ENCODE data around the gene SLC9A7.

DNA sequence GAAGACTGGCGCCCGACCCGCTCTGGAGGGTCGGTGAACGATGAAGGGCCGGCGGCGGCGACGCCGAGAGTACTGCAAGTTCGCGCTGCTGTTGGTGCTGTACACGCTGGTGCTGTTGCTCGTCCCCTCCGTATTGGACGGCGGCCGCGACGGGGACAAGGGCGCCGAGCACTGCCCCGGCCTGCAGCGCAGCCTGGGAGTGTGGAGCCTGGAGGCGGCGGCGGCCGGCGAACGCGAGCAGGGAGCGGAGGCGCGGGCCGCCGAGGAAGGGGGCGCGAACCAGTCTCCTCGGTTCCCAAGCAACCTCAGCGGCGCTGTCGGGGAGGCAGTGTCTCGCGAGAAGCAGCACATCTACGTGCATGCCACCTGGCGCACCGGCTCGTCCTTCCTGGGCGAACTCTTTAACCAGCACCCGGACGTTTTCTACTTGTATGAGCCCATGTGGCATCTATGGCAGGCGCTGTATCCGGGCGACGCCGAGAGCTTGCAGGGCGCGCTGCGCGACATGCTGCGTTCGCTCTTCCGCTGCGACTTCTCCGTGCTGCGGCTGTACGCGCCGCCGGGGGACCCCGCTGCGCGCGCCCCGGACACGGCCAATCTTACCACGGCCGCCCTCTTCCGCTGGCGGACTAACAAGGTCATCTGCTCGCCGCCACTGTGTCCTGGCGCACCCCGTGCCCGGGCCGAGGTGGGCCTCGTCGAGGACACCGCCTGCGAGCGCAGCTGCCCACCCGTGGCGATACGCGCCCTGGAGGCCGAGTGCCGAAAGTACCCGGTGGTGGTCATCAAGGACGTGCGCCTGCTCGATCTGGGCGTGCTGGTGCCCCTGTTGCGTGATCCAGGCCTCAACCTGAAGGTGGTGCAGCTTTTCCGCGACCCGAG lies 184.8 kb downstream of the SLC9A7 start:
- TF ChIP-seq, protein P1, sequence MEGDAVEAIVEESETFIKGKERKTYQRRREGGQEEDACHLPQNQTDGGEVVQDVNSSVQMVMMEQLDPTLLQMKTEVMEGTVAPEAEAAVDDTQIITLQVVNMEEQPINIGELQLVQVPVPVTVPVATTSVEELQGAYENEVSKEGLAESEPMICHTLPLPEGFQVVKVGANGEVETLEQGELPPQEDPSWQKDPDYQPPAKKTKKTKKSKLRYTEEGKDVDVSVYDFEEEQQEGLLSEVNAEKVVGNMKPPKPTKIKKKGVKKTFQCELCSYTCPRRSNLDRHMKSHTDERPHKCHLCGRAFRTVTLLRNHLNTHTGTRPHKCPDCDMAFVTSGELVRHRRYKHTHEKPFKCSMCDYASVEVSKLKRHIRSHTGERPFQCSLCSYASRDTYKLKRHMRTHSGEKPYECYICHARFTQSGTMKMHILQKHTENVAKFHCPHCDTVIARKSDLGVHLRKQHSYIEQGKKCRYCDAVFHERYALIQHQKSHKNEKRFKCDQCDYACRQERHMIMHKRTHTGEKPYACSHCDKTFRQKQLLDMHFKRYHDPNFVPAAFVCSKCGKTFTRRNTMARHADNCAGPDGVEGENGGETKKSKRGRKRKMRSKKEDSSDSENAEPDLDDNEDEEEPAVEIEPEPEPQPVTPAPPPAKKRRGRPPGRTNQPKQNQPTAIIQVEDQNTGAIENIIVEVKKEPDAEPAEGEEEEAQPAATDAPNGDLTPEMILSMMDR (conservative IDR thresholded peaks at IDR 0.05; ENCODE audit: low read length) = no peak
- no peak for TF ChIP-seq EZH2phosphoT487 (IDR thresholded peaks at IDR 0.05; ENCODE audit: borderline replicate concordance)

Measured in Loucy (cell line).